ENCODE data around the gene METTL17. TPM values are rescaled to one million over a fixed set of nuclear protein-coding genes. Genes with fewer than 3 reads are reported as not detected.
"Not testable (repeated sequence)": the region's sequence is repeated elsewhere in the genome, so short reads cannot be mapped to it uniquely, and the experiment has no call there.

Gene METTL17
- total RNA-seq, 4 donors from 2014 or later = 39.8 to 57.4 (median 41.7) TPM

DNA sequence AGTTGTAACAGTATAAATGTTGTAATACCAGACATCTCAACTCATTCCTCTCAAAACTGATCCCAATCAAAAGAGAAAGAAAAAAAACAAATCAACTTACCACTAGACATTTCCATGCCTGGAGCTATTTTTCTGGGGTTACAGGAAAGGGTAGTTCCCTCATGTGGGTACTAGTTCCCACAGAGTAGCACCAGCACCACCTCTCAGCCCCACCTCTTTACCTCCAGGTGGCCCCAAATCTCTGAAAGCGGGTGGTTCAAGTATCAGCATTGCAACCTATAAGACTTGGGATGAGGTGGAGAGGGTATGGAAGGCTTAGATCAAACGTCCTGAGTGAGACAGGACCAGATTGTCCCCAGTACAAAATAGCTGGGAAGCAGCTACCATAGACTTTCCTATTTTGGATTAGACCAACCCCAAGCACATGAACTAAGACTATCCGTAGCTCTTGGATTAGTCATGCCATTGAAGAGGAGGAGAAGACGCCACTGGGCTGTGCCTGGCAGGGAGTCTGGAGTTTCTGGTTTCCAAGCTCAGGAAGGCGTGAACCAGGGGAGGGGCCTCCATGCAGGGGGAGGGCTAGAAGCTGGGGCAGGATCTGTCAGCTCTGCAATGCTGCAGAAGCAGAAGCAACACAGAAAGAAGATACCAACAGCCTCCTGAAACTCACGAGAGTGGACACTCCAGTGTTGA is 9.0 kb downstream of the METTL17 start, which contains the start of gene SLC39A2:
SLC39A2 (plus strand) TSS at position 620 of the 693 bp plus-strand sequence. CDS start 154 bp downstream, outside the sequence.
- Histone ChIP-seq H3K27me3 (no peaks in the 10 kb centered on the region), H3K27ac (replicated peaks in 1 of 4) (no peak within 1 kb of the TSS), H3K4me1 (no peaks in the 10 kb centered on the region), H3K9me3 (no peaks in the 10 kb centered on the region), H3K4me3 (no peak within 1 kb of the TSS), H3K36me3 (peaks cover 34 to 39% (median 37%) of the 10 kb centered on the region in 4 donors)
- no peak for DNase-seq (ENCODE audit: extremely low spot score)
- intact Hi-C loops (cut with DNase I) = no loop called here
- TF ChIP-seq, protein P1, sequence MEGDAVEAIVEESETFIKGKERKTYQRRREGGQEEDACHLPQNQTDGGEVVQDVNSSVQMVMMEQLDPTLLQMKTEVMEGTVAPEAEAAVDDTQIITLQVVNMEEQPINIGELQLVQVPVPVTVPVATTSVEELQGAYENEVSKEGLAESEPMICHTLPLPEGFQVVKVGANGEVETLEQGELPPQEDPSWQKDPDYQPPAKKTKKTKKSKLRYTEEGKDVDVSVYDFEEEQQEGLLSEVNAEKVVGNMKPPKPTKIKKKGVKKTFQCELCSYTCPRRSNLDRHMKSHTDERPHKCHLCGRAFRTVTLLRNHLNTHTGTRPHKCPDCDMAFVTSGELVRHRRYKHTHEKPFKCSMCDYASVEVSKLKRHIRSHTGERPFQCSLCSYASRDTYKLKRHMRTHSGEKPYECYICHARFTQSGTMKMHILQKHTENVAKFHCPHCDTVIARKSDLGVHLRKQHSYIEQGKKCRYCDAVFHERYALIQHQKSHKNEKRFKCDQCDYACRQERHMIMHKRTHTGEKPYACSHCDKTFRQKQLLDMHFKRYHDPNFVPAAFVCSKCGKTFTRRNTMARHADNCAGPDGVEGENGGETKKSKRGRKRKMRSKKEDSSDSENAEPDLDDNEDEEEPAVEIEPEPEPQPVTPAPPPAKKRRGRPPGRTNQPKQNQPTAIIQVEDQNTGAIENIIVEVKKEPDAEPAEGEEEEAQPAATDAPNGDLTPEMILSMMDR (IDR thresholded peaks at IDR 0.05) = no peak
- TF ChIP-seq POLR2A (IDR thresholded peaks at IDR 0.05; ENCODE audit: low read depth) (no peak), POLR2AphosphoS5 (IDR thresholded peaks at IDR 0.05) (no peak), EP300 (IDR thresholded peaks at IDR 0.05) (no peak)
- WGBS = 42% methylated on average over 6 of the region's 6 CpGs

DNA sequence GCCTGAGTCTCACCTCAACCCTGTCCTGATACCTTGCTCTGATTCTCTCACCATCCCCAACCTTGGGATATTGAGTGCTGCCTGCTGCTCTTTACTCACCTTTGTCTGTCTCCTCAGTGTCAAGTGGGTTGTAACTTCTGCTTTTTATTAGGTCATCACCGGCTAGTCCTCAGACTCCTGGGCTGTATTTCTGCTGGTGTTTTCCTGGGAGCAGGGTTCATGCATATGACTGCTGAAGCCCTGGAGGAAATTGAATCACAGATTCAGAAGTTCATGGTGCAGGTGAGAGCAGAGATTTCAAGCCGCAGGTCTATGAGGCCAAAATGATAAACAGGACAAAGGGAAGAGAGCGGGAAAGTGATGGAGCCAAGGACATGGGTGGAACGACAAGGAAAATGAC is 9.8 kb downstream of the METTL17 start:
- Histone ChIP-seq H3K36me3 (peaks cover 26 to 32% (median 29%) of the 10 kb centered on the region in 4 donors), H3K4me1 (no peaks in the 10 kb centered on the region), H3K27ac (replicated peaks in 1 of 4) (no peak overlapping the region), H3K9me3 (no peaks in the 10 kb centered on the region), H3K4me3 (no peak overlapping the region), H3K27me3 (no peaks in the 10 kb centered on the region)
- TF ChIP-seq, protein P1 (IDR thresholded peaks at IDR 0.05) = no peak
- TF ChIP-seq EP300 (IDR thresholded peaks at IDR 0.05) = no peak
- TF ChIP-seq POLR2A (IDR thresholded peaks at IDR 0.05; ENCODE audit: low read depth) = no peak
- no peak for TF ChIP-seq POLR2AphosphoS5 (IDR thresholded peaks at IDR 0.05)
- intact Hi-C loops (cut with DNase I) = no loop called here
- no peak for DNase-seq (ENCODE audit: extremely low spot score)
- WGBS = 88% methylated on average over 4 of the region's 4 CpGs

DNA sequence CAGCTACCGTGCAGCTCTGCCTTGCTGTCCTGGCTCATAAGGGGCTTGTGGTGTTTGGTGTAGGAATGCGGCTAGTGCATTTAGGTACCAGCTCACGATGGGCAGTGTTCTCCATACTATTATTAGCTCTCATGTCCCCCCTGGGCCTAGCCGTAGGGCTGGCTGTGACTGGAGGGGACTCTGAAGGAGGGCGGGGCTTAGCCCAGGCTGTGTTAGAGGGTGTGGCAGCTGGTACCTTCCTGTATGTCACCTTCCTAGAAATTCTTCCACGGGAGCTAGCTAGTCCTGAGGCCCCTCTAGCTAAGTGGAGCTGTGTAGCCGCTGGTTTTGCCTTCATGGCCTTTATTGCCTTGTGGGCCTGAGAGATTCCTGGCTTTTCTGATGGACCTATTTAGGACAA is 11.4 kb downstream of the METTL17 start:
- H3K9me3 ChIP-seq = no peaks in the 10 kb centered on the region
- H3K36me3 ChIP-seq = peaks cover 10 to 15% (median 13%) of the 10 kb centered on the region in 4 donors
- no peak for DNase-seq (ENCODE audit: extremely low spot score)
- no peaks in the 10 kb centered on the region for H3K4me1 ChIP-seq
- WGBS = 69% methylated on average over 5 of the region's 7 CpGs
- H3K27ac ChIP-seq (replicated peaks in 1 of 4) = no peak overlapping the region
- no peak overlapping the region for H3K4me3 ChIP-seq
- no peaks in the 10 kb centered on the region for H3K27me3 ChIP-seq
- TF ChIP-seq, protein P1 (IDR thresholded peaks at IDR 0.05) = no peak
- no peak for TF ChIP-seq EP300 (IDR thresholded peaks at IDR 0.05)
- TF ChIP-seq POLR2AphosphoS5 (IDR thresholded peaks at IDR 0.05) = no peak
- TF ChIP-seq POLR2A (IDR thresholded peaks at IDR 0.05; ENCODE audit: low read depth) = no peak
- intact Hi-C loops (cut with DNase I) = no loop called here

DNA sequence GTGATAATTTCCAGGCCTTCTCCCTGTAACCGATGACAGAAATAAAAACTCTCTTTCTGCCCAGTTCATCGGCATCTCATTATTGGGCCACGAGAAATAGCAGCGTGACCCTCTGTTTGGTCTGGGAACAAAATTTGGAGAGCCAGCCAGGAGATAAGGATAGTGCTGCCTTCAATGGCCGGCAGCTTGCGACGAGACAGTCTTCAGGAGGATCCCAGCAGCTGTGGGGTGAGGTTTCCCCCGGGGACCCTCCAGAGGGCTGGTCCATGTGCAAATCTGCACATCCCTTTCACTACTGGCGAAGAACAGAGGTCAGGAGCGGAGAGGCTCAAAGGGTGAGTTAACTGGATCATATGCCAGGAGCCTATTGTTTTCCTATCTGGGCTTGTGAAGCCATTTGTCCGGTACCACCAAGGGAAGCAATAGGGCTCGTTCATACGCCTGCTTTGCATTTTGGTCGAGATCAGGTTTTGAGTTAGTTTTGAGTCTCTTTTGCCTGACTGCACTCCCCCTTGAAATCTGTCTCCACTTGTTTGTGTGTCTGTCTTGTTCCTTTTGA is 14.1 kb downstream of the METTL17 start:
- no peaks in the 10 kb centered on the region for H3K9me3 ChIP-seq
- H3K27ac ChIP-seq (replicated peaks in 1 of 4) = no peak overlapping the region
- no peak overlapping the region for H3K4me3 ChIP-seq
- intact Hi-C loops (cut with DNase I) = no loop called here
- no peak for DNase-seq (ENCODE audit: extremely low spot score)
- TF ChIP-seq EP300 (IDR thresholded peaks at IDR 0.05) (no peak), POLR2AphosphoS5 (IDR thresholded peaks at IDR 0.05) (no peak), POLR2A (IDR thresholded peaks at IDR 0.05; ENCODE audit: low read depth) (no peak)
- TF ChIP-seq, protein P1 (IDR thresholded peaks at IDR 0.05) = no peak
- WGBS = 86% methylated on average over 14 of the region's 14 CpGs
- H3K4me1 ChIP-seq = no peaks in the 10 kb centered on the region
- H3K27me3 ChIP-seq = no peaks in the 10 kb centered on the region
- H3K36me3 ChIP-seq = no peaks in the 10 kb centered on the region

DNA sequence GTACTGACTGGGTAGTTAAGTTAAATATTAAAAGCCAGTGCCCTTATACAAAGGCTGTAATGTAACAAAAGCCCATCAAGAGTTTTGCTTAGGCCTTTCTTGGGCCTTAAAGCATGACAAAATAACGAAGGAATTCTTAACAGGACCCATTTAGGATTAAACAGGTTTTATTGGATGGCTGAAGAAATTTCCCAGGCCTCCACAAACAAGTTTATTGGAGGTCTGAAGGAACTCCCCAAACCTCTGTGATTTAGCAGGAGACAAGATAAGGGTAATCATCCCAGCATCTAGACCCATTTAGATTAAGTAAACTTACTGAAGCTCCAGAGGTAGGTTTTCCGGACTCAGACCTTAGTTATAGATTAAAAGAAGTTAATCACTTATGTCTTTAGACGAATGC is 19.9 kb downstream of the METTL17 start:
- H3K4me1 ChIP-seq; H3K27ac ChIP-seq (replicated peaks in 1 of 4); intact Hi-C loops (cut with DNase I); DNase-seq (ENCODE audit: extremely low spot score); H3K4me3 ChIP-seq; H3K9me3 ChIP-seq; H3K27me3 ChIP-seq; H3K36me3 ChIP-seq: not testable (repeated sequence)
- WGBS = 90% methylated on average over 3 of the region's 3 CpGs
